Measurements from ENCODE around the gene SNTB2. TPM values are rescaled to one million over a fixed set of nuclear protein-coding genes. Genes with fewer than 3 reads are reported as not detected.
"Not testable (repeated sequence)": the region's sequence is repeated elsewhere in the genome, so short reads cannot be mapped to it uniquely, and the experiment has no call there.

Gene SNTB2
- total RNA-seq, 1 donor from 2014 or later: 44.6 TPM

DNA sequence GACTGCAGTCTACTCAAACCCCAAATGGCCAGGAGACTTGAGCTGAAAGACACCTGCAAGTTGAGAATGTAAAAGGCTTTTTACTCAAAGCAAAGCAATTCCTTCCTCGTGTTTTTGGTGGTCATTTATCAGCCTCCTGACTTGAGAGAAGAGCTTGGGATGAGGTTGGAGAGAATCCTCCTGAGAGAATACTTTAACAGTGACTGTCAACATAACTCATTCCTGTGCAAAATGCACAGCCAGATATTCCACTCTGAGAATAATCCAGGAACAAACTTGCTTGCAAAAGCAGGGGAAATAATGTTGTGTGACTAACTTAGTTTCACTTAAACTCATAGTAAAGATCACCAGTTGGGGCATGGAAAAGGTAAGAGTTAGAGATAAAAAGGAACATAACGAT, 53.4 kb downstream of the SNTB2 start:
- H3K36me3 ChIP-seq: no peaks in the 10 kb centered on the region
- H3K27ac ChIP-seq: no peak overlapping the region
- ATAC-seq: no peak
- no peak overlapping the region for H3K4me3 ChIP-seq
- TF ChIP-seq, protein P1, sequence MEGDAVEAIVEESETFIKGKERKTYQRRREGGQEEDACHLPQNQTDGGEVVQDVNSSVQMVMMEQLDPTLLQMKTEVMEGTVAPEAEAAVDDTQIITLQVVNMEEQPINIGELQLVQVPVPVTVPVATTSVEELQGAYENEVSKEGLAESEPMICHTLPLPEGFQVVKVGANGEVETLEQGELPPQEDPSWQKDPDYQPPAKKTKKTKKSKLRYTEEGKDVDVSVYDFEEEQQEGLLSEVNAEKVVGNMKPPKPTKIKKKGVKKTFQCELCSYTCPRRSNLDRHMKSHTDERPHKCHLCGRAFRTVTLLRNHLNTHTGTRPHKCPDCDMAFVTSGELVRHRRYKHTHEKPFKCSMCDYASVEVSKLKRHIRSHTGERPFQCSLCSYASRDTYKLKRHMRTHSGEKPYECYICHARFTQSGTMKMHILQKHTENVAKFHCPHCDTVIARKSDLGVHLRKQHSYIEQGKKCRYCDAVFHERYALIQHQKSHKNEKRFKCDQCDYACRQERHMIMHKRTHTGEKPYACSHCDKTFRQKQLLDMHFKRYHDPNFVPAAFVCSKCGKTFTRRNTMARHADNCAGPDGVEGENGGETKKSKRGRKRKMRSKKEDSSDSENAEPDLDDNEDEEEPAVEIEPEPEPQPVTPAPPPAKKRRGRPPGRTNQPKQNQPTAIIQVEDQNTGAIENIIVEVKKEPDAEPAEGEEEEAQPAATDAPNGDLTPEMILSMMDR (IDR thresholded peaks at IDR 0.05): no peak
- H3K9me3 ChIP-seq: no peaks in the 10 kb centered on the region
- no peak for DNase-seq
- H3K4me1 ChIP-seq: peaks cover 16% of the 10 kb centered on the region
- no peaks in the 10 kb centered on the region for H3K27me3 ChIP-seq
- intact Hi-C loops (cut with DNase I): no loop called here

DNA sequence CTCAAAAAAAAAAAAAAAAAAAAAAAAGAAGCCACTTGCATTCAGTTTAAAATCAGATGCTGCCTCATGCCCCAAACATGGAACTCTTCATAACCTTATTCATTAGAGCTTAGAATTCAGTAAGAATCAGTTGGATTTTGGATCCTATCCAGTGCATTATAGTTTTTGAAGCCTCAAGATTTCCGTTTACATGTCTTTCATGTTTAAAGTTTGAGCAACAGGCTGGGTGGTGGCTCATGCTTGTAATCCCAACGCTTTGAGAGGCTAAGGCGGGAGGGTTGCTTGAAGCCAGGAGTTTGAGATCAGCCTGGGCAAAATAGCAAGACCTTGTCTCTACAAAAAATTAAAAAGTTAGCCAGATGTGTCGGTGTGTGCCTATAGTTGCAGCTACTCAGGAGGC, 55.0 kb downstream of the SNTB2 start:
- TF ChIP-seq, protein P1 (IDR thresholded peaks at IDR 0.05): no peak
- intact Hi-C loops (cut with DNase I): no loop called here
- no peak overlapping the region for H3K27ac ChIP-seq
- ATAC-seq (no peak), DNase-seq (no peak)
- H3K36me3 ChIP-seq: no peaks in the 10 kb centered on the region
- no peaks in the 10 kb centered on the region for H3K9me3 ChIP-seq
- no peak overlapping the region for H3K4me3 ChIP-seq
- peaks cover 16% of the 10 kb centered on the region for H3K4me1 ChIP-seq
- H3K27me3 ChIP-seq: no peaks in the 10 kb centered on the region

DNA sequence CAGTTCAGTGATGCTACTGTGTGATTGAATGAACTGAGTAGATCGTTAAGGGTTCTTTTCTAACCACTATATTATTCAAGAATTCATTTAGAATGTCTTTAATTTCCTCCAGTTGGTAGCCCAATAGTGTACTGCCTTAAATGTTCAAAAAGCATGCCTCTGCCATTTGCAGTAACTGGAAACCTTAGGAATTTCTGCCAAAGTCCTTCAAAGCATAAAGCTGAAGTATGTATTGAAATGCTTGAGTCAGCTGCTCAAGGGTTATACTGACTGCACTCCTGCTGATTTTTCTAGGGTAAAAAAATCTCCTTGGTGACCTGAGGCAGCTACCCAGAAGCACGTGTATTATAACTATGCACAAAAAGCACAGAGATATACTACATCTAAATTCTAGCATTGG, 56.5 kb downstream of the SNTB2 start:
- Histone ChIP-seq H3K4me1 (peaks cover 13% of the 10 kb centered on the region), H3K27me3 (no peaks in the 10 kb centered on the region), H3K9me3 (no peaks in the 10 kb centered on the region), H3K36me3 (peaks cover 10% of the 10 kb centered on the region), H3K4me3 (no peak overlapping the region), H3K27ac (no peak overlapping the region)
- TF ChIP-seq, protein P1 (IDR thresholded peaks at IDR 0.05): no peak
- ATAC-seq (peak; percentile 88), DNase-seq (no peak)
- intact Hi-C loops (cut with DNase I): no loop called here

DNA sequence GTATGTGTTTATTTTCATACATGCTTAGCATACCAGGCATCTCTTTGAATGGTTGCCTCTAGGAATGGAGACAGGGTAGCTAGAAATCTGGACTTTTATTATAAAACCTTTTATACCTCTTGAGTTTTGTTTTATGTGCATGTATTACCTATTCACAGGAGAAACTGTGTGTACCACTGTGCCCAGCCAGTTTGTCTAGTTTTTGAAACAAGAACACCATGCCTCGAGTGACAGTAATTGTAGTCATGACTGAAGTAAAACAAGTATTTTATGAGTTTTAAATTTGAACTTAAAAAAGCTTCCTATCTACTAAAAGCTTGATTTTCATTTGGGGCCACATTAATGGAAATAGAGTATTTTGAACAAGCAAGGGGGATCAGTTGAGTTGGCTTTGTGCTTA, 57.4 kb downstream of the SNTB2 start:
- Histone ChIP-seq H3K27me3 (no peaks in the 10 kb centered on the region), H3K4me3 (no peak overlapping the region), H3K4me1 (peaks cover 8% of the 10 kb centered on the region), H3K9me3 (no peaks in the 10 kb centered on the region), H3K27ac (no peak overlapping the region), H3K36me3 (peaks cover 10% of the 10 kb centered on the region)
- ATAC-seq (no peak), DNase-seq (no peak)
- intact Hi-C loops (cut with DNase I): no loop called here
- TF ChIP-seq, protein P1 (IDR thresholded peaks at IDR 0.05): no peak

DNA sequence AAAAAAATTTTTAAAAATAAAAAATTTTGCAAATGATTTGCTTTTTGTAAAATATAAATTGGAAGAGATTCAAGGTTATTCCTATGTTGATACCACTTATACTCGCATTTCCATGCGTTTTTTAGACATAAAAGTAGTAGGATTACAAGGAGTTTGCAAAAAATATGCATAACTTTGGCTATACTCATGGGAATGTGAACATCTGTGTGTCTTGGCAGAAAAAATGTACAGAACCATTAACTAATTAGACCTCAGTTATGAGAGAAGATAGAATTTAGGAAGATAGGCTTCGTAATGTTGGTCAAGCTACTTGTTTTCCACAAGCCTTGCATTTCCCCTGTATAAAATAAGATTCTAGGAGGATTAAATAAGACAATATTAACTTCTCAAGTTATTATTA, 63.1 kb downstream of the SNTB2 start:
- ATAC-seq (no peak), DNase-seq (no peak)
- TF ChIP-seq, protein P1 (IDR thresholded peaks at IDR 0.05): no peak
- H3K27me3 ChIP-seq: no peaks in the 10 kb centered on the region
- H3K27ac ChIP-seq: no peak overlapping the region
- H3K4me3 ChIP-seq: no peak overlapping the region
- H3K36me3 ChIP-seq: peaks cover 10% of the 10 kb centered on the region
- intact Hi-C loops (cut with DNase I): no loop called here
- peaks cover 12% of the 10 kb centered on the region for H3K4me1 ChIP-seq
- H3K9me3 ChIP-seq: no peaks in the 10 kb centered on the region

DNA sequence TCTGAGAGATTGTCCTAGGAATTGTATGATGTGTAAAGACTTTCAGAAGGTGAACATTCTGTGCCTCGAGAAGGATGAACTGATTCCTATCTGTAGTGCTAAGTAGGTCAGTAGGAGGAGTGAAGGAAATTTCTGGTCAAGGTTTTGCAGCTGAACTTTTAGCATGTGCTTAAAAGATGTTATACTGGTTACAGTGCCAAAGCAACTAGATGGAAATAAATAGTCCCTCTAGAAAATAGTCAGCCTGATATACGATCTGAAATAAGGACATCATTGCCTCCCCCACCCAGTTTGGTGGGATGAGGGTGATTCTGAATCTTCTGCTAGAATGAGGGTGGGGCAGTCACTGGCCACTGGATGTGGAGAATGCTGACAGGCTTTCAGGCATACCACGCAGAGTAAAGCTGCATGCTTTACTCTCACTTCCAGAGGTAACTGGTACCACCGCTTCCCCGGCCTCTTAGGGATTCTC, 66.9 kb downstream of the SNTB2 start:
- DNase-seq: no peak
- Histone ChIP-seq H3K27ac (peak overlapping the region; percentile 14), H3K4me3 (no peak overlapping the region), H3K9me3 (no peaks in the 10 kb centered on the region), H3K27me3 (no peaks in the 10 kb centered on the region), H3K36me3 (no peaks in the 10 kb centered on the region), H3K4me1 (peaks cover 15% of the 10 kb centered on the region)
- ATAC-seq: no peak
- intact Hi-C loops (cut with DNase I): no loop called here
- TF ChIP-seq, protein P1 (IDR thresholded peaks at IDR 0.05): no peak

DNA sequence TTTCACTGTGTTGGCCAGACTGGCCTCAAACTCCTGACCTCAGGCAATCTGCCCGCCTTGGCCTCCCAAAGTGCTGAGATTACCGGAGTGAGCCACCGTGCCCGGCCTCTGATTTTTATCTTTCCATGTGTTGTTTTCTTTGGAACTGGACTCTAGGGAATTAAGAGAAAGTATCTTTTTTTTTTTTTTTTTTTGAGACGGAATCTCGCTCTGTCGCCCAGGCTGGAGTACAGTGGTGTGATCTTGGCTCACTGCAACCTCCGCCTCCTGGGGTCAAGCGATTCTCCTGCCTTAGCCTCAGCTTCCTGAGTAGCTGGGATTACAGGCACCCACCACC, 72.4 kb downstream of the SNTB2 start:
- intact Hi-C loops (cut with DNase I); H3K4me1 ChIP-seq; H3K27me3 ChIP-seq; ATAC-seq; DNase-seq; H3K27ac ChIP-seq; H3K4me3 ChIP-seq; H3K9me3 ChIP-seq: not testable (repeated sequence)
- peaks cover 22% of the 10 kb centered on the region for H3K36me3 ChIP-seq

Measured in upper lobe of right lung (tissue), 1 donor.